KOPT-K1 (cell line): Measurements from ENCODE around the gene UROS.

Experiments
- H3K27ac ChIP-seq: fragments of 200-600 bp; sonication (generic); 2 replicates; pipeline ENCODE4 v1.5.1; 2016; ENCODE audit warnings: antibody characterized with exemption, mild to moderate bottlenecking, low read depth, low read length; ENCODE audit not compliant: poor library complexity, severe bottlenecking
- H3K36me3 ChIP-seq: fragments of 200-600 bp; sonication (generic); 2 replicates; pipeline ENCODE4 v1.5.1; 2017; ENCODE audit warnings: antibody characterized with exemption, mild to moderate bottlenecking, low read length, moderate library complexity; ENCODE audit not compliant: insufficient read depth
- H3K9me3 ChIP-seq: fragments of 200-600 bp; sonication (generic); 2 replicates; pipeline ENCODE4 v1.5.1; 2017; ENCODE audit warnings: antibody characterized with exemption, low read length, mild to moderate bottlenecking; ENCODE audit not compliant: insufficient read depth, poor library complexity, severe bottlenecking

UROS gene

GRCh38 chr10:125822878-125823662 is at the start of gene UROS, which contains the start of gene BCCIP:
UROS (minus strand) TSS chr10:125823258; CDS start chr10:125816499, 6,759 bp downstream.
BCCIP (plus strand) TSS chr10:125823546; CDS start chr10:125823558, 12 bp downstream.
- Histone ChIP-seq H3K36me3 (peaks cover 28% of the 10 kb centered on the region), H3K27ac (peak within 1 kb of the TSS; percentile 89)

GRCh38 chr10:125871338-125871737 is 48.3 kb upstream of the UROS start:
- H3K27ac ChIP-seq, result no peak overlapping the region
- no peaks in the 10 kb centered on the region for H3K36me3 ChIP-seq
- peaks cover 9% of the 10 kb centered on the region for H3K9me3 ChIP-seq

More at GRCh38 chr10:125822878-125823662, at the start of gene UROS, which contains the start of gene BCCIP:
- no peaks in the 10 kb centered on the region for H3K9me3 ChIP-seq

- H3K36me3 ChIP-seq, result no peaks in the 10 kb centered on the region
- no peaks in the 10 kb centered on the region for H3K9me3 ChIP-seq
- H3K27ac ChIP-seq, result no peak overlapping the region
Measured at GRCh38 chr10:125868372-125868975, 45.4 kb upstream of the UROS start.

- H3K27ac ChIP-seq, result no peak overlapping the region
- H3K36me3 ChIP-seq, result no peaks in the 10 kb centered on the region
- no peaks in the 10 kb centered on the region for H3K9me3 ChIP-seq
Measured at GRCh38 chr10:125866421-125867029, 43.5 kb upstream of the UROS start.

- Histone ChIP-seq H3K9me3 (no peaks in the 10 kb centered on the region), H3K36me3 (no peaks in the 10 kb centered on the region), H3K27ac (no peak overlapping the region)
Measured at GRCh38 chr10:125865120-125865519, 42.1 kb upstream of the UROS start.

- H3K9me3 ChIP-seq, result no peaks in the 10 kb centered on the region
- H3K27ac ChIP-seq, result no peak overlapping the region
- H3K36me3 ChIP-seq, result no peaks in the 10 kb centered on the region
Measured at GRCh38 chr10:125859128-125859817, 36.2 kb upstream of the UROS start.

- H3K36me3 ChIP-seq, result peaks cover 8% of the 10 kb centered on the region; the same call in 1 of the 2 replicates
Measured at GRCh38 chr10:125857185-125857760, 34.2 kb upstream of the UROS start.

GRCh38 chr10:125852487-125852886 is 29.4 kb upstream of the UROS start:
- Histone ChIP-seq H3K36me3 (peaks cover 12% of the 10 kb centered on the region), H3K9me3 (no peaks in the 10 kb centered on the region), H3K27ac (no peak overlapping the region)

More at GRCh38 chr10:125857185-125857760, 34.2 kb upstream of the UROS start:
- Histone ChIP-seq H3K9me3 (no peaks in the 10 kb centered on the region), H3K27ac (no peak overlapping the region)

GRCh38 chr10:125850766-125851731 is 28.0 kb upstream of the UROS start:
- Histone ChIP-seq H3K36me3 (peaks cover 20% of the 10 kb centered on the region), H3K9me3 (no peaks in the 10 kb centered on the region), H3K27ac (no peak overlapping the region)

GRCh38 chr10:125849448-125849847 is 26.4 kb upstream of the UROS start:
- peaks cover 36% of the 10 kb centered on the region for H3K36me3 ChIP-seq
- no peaks in the 10 kb centered on the region for H3K9me3 ChIP-seq

GRCh38 chr10:125848857-125849256 is 25.8 kb upstream of the UROS start:
- H3K9me3 ChIP-seq, result no peaks in the 10 kb centered on the region
- no peak overlapping the region for H3K27ac ChIP-seq
- peaks cover 42% of the 10 kb centered on the region for H3K36me3 ChIP-seq

More at GRCh38 chr10:125849448-125849847, 26.4 kb upstream of the UROS start:
- H3K27ac ChIP-seq, result no peak overlapping the region

GRCh38 chr10:125848371-125848770 is 25.3 kb upstream of the UROS start:
- peaks cover 46% of the 10 kb centered on the region for H3K36me3 ChIP-seq
- H3K9me3 ChIP-seq, result no peaks in the 10 kb centered on the region
- no peak overlapping the region for H3K27ac ChIP-seq

- H3K27ac ChIP-seq, result no peak overlapping the region
- H3K36me3 ChIP-seq, result peaks cover 43% of the 10 kb centered on the region
- no peaks in the 10 kb centered on the region for H3K9me3 ChIP-seq
Measured at GRCh38 chr10:125846894-125847293, 23.8 kb upstream of the UROS start.

GRCh38 chr10:125845617-125846016 is 22.6 kb upstream of the UROS start:
- H3K9me3 ChIP-seq, result no peaks in the 10 kb centered on the region
- H3K36me3 ChIP-seq, result peaks cover 55% of the 10 kb centered on the region
- no peak overlapping the region for H3K27ac ChIP-seq
